HUES48 (cell line): ENCODE results near the gene RNF150.

Experiments
- H3K27ac ChIP-seq: one replicate; pipeline ENCODE4 v1.7.0; 2013; ENCODE audit warnings: low read depth, low read length, inconsistent platforms
- H3K27me3 ChIP-seq: 2 replicates; pipeline ENCODE4 v1.6.1; 2013; ENCODE audit warnings: mild to moderate bottlenecking, low read length; ENCODE audit not compliant: control insufficient read depth, insufficient read depth
- H3K36me3 ChIP-seq: 2 replicates; pipeline ENCODE4 v1.6.1; 2013; ENCODE audit warnings: low read length; ENCODE audit not compliant: control insufficient read depth, insufficient read depth
- H3K4me1 ChIP-seq: 2 replicates; pipeline ENCODE4 v1.6.1; 2013; ENCODE audit warnings: mild to moderate bottlenecking, low read length; ENCODE audit not compliant: control insufficient read depth, insufficient read depth
- H3K4me3 ChIP-seq: 2 replicates; pipeline ENCODE4 v1.5.1; 2013; ENCODE audit warnings: mild to moderate bottlenecking, low read depth, low read length
- H3K9ac ChIP-seq: 2 replicates; pipeline ENCODE4 v1.6.1; 2013; ENCODE audit warnings: mild to moderate bottlenecking, low read depth, low read length, moderate library complexity
- H3K9me3 ChIP-seq: 2 replicates; pipeline ENCODE4 v1.6.1; 2013; ENCODE audit warnings: low read length; ENCODE audit not compliant: control insufficient read depth, insufficient read depth

RNF150 gene

DNA sequence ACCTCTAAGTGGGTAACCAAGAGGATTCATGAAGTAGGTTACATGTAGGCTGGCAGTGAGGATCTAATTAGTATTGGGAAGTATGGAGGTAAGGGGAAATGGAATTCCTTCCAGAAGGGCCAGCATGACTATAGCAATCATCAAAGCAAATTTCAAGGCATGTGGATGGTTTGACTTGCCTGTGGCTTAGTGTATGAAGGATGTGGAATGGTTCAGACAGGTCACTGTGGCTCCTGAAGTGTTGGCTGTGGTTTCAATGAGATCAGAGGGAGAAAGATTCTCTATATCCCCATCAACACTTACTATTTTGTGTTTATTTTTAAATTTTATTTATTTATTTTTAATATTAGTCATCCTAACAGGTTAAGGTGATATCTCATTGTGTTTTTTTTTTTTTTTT is 255.5 kb downstream of the RNF150 start:
- H3K4me3 ChIP-seq: no peak overlapping the region
- peaks cover 20% of the 10 kb centered on the region for H3K4me1 ChIP-seq
- H3K27me3 ChIP-seq: no peaks in the 10 kb centered on the region
- no peak overlapping the region for H3K9ac ChIP-seq
- H3K9me3 ChIP-seq: no peaks in the 10 kb centered on the region
- H3K36me3 ChIP-seq: no peaks in the 10 kb centered on the region
- no peak overlapping the region for H3K27ac ChIP-seq

DNA sequence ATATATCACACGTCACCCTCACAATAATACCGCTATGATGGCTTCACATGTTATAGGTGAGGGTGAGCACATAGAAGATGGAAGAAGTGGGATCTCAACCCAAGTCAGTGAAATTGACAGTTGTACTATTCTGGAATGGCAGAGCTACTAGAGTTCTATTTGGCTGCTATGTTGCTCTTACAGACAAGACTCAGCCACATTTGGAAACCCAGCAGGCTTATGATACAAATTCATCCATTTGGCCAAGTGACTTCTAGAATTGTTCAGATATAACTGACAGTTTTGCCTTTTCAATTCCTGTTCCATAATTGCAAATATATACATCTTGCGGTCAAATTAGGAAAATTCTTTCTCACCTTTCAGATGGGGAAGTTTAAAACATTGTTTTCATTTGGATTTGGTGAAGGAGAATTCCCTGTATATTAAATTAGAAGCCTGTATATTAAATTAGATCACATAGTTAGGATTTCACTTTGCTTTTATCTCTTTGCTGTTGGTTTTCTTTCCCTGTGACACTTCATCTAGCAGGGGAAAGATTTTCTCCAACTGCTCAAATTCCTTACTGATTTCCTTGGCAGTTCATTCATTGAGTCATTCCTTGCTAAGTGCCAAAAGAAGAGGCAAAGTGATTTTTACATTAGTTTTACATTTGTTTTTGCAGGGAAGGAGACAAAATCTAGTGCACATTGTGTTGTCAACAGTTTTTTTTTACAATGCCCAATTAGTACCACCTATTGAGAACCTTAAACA is 256.5 kb downstream of the RNF150 start:
- no peaks in the 10 kb centered on the region for H3K27me3 ChIP-seq
- H3K27ac ChIP-seq: no peak overlapping the region
- no peaks in the 10 kb centered on the region for H3K36me3 ChIP-seq
- H3K4me1 ChIP-seq: peaks cover 20% of the 10 kb centered on the region
- no peak overlapping the region for H3K9ac ChIP-seq
- H3K4me3 ChIP-seq: no peak overlapping the region
- no peaks in the 10 kb centered on the region for H3K9me3 ChIP-seq

DNA sequence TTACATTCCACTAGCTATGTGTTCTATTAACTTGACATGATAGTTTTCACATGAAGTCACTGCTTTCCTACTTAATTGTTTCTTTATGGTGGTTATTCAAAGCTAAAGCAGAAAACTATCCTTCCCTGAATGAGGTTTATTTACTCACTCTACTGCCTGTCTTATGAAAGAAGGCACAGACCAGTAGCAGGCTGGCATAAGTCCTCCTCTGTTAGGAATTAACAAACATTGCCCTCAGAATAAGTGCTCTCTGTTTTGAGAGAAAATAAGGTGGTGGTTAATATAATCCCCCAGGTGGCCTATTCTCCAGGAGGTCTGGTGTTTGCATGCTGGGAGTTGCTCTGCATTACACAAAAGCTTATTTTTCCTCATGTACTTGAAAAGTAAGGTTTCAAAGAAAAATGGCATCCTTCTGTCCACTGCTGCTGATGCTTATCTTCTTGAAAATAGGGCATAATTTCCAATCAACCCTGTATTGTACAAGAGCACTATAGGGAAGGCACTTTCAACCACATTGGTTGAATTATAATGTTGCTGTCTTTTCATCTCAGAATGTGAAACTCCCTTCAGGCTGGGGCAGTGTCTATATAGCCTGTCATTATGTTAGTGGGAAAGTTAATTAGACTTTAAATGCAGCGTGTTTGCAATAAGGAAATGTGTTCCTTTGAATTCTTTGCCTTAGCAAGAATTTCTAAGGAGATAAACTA is 257.4 kb downstream of the RNF150 start:
- Histone ChIP-seq H3K27ac (no peak overlapping the region), H3K9me3 (no peaks in the 10 kb centered on the region), H3K4me1 (peaks cover 20% of the 10 kb centered on the region), H3K27me3 (no peaks in the 10 kb centered on the region), H3K4me3 (no peak overlapping the region), H3K36me3 (no peaks in the 10 kb centered on the region), H3K9ac (no peak overlapping the region)

DNA sequence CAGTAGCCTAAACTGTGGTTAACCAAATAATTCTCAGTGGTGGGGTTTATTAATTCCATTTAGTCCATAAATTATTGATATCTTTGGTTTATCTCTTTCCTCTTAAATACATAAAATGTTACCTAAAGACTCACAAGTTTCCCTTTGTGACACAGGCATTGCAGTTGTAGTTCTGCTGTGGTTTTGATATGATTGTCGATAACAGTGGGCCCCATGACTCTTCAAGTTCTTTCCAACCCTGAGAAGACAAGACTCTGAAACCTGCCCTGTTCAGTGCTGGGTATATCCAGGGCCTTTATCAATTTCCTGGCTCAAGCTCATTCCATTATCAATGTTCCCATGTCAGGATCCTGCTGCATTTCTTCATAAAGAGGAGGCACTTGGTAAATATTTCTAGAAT is 259.2 kb downstream of the RNF150 start:
- H3K27me3 ChIP-seq: no peaks in the 10 kb centered on the region
- no peak overlapping the region for H3K27ac ChIP-seq
- H3K9me3 ChIP-seq: no peaks in the 10 kb centered on the region
- H3K36me3 ChIP-seq: no peaks in the 10 kb centered on the region
- H3K9ac ChIP-seq: no peak overlapping the region
- H3K4me3 ChIP-seq: no peak overlapping the region
- peaks cover 20% of the 10 kb centered on the region for H3K4me1 ChIP-seq

DNA sequence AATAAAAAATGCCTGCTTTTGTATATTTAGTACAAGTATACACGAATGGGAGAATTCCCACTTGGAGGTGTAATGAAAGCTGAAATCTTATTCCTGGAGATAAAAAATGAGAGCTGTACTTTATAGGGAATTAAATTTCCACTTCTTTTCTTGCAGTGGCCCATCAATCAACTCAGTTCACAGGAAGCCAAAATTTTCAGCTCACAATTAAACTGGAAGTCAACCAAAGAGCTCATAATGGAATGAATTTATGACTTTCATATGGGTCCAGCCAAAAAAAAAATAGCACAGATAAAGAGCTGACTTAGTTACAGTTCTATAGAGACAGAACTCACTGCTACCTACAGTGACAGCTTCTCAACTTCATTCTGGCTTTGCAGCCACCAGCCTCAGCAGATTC is 261.9 kb downstream of the RNF150 start:
- Histone ChIP-seq H3K4me1 (peaks cover 13% of the 10 kb centered on the region), H3K36me3 (no peaks in the 10 kb centered on the region), H3K27me3 (no peaks in the 10 kb centered on the region)

DNA sequence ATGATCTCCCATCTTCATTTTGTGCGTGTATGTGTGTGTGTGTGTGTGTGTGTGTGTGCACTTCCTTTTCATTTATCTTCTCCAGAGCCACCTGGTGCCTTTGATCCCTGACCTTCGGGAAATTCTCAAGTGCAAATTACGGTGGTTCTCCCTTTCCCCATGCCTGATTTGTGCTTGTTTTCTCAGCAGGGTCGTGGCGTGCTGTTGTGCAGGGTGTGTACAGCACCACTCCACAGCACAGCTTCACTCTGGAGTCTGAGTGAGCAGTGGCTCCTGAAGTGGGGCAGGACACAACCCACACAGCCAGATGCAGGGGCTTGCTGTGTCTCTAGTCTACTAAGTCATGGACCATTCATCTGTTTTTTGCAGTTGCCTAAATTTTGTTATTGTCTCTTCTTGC is 262.8 kb downstream of the RNF150 start:
- Histone ChIP-seq H3K4me1 (peaks cover 4% of the 10 kb centered on the region), H3K27ac (no peak overlapping the region), H3K4me3 (no peak overlapping the region), H3K27me3 (no peaks in the 10 kb centered on the region), H3K36me3 (no peaks in the 10 kb centered on the region), H3K9ac (no peak overlapping the region), H3K9me3 (no peaks in the 10 kb centered on the region)

More for the DNA sequence above, 261.9 kb downstream of the RNF150 start:
- no peak overlapping the region for H3K4me3 ChIP-seq
- H3K9ac ChIP-seq: no peak overlapping the region
- H3K9me3 ChIP-seq: no peaks in the 10 kb centered on the region
- H3K27ac ChIP-seq: no peak overlapping the region

DNA sequence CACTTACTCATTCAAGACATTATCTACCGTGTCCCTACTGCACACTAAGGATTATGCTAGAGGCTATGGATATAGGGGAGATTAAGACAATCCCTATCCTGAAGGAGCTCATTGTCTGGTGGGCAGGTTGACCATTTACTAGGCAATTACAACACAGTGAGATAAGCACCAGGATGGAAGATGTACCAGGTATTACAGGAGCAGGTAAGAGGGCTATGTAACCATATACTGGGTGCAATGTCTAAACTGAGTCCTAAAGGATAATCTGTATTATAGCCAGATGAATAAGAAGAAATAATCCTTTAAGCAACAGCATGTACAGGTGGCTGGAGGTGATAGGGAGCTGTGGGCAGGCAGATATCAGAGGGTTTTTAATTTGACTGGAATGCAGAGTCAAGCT is 263.8 kb downstream of the RNF150 start:
- H3K4me1 ChIP-seq: no peaks in the 10 kb centered on the region; the same call in 1 of the 2 replicates
- no peak overlapping the region for H3K4me3 ChIP-seq
- no peak overlapping the region for H3K27ac ChIP-seq
- no peaks in the 10 kb centered on the region for H3K9me3 ChIP-seq
- H3K27me3 ChIP-seq: no peaks in the 10 kb centered on the region
- no peak overlapping the region for H3K9ac ChIP-seq
- no peaks in the 10 kb centered on the region for H3K36me3 ChIP-seq

DNA sequence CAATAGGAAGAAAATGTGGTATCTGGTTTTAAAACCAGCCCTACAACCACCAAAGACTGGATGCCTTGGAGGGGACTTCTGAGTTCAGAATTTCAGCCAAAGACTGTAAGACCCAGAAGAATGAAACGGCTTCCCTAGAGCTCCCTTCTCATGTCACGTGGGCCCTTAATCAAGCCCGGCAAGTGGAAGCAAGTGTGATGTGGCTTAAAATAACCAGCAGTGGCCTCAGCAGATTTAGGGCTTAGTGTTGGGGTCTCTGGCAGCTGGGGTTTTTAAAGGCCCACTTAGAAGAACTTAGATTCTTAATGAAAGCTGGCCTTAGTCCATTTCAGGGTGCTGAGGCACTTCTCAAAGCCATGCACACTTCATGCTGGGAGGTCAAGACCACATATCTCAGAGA is 265.9 kb downstream of the RNF150 start:
- Histone ChIP-seq H3K9me3 (no peaks in the 10 kb centered on the region), H3K36me3 (no peaks in the 10 kb centered on the region), H3K27ac (no peak overlapping the region), H3K4me1 (no peaks in the 10 kb centered on the region; the same call in 1 of the 2 replicates), H3K27me3 (no peaks in the 10 kb centered on the region), H3K4me3 (no peak overlapping the region), H3K9ac (no peak overlapping the region)

DNA sequence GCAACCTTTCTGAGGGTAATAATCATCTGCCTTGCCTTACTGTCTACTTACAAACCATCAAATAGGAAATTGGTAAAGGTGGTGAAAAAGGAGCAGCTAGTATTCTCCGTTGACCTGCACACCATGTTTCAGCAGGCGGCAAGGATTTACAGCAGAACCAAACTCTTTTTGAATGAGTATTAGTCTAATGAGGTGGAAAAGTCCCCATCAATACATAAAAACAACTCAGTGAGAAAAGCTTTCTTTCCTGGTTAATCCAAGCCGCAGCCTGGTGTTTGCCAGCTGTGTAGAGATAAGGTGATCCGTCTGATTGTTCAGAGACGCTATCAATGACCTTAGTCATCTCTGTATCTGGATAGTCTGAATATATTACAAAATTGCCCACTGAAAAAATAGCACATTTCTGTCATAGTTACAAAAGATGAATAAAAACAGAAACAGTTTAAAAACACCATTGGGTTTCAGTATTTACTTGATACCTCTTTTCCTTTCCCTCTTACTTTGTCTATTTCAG is 266.7 kb downstream of the RNF150 start:
- Histone ChIP-seq H3K27me3 (no peaks in the 10 kb centered on the region), H3K27ac (no peak overlapping the region), H3K9ac (no peak overlapping the region), H3K36me3 (no peaks in the 10 kb centered on the region), H3K9me3 (no peaks in the 10 kb centered on the region), H3K4me3 (no peak overlapping the region), H3K4me1 (no peaks in the 10 kb centered on the region; the same call in 1 of the 2 replicates)

DNA sequence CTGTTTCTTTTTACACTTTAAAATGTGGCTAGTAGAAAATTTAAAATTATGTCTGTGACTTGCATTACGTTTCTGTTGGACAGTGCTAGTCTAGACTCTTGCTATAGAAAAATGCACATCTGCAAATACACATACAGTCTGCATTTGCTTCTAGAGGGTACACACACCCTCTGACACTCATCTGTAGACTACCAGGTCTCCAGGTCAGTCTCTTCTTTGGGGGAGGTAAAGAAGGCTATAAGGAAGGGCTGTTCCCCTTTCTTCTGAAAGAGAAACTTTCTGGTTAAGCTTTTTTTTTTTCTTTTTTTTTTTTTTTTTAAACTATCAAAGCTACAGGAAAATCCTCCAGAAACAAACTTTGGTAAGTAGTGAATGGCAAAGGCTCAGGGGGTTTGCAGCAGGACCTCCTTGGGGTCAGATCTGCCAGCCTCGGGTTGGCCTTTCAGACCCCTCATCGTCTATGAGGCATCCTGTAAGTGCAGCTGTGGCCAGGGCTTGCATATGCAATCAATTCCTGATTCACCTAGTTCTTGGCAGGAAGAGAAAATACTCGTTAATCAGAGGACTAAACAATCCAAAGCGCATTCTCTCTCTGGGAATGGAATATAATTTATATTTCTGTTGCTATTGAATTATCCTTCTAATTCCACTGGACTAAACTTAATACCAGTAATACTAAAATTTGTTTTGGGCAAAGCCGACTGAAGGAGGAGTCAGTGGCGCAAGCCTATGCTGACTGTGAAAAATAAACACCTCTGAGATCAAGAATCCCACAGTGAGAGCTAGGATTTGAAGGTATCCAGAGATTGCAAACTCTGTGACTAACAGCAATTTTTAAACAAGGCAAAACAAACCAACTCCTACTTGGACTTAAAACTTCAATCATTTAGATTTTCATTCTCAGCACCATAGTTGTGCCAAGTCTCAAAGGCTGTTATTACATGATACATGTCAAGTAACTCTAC is 267.7 kb downstream of the RNF150 start:
- Histone ChIP-seq H3K4me3 (no peak overlapping the region), H3K9me3 (no peaks in the 10 kb centered on the region), H3K4me1 (no peaks in the 10 kb centered on the region; the same call in 1 of the 2 replicates), H3K27ac (no peak overlapping the region), H3K9ac (no peak overlapping the region), H3K36me3 (no peaks in the 10 kb centered on the region), H3K27me3 (no peaks in the 10 kb centered on the region)
